Measurements from ENCODE around the gene ZNF439. TPM values are rescaled to one million over a fixed set of nuclear protein-coding genes. Genes with fewer than 3 reads are reported as not detected.
A peak's percentile ranks its signal among the peaks of the same experiment; 100 is the strongest.
"Not testable (repeated sequence)": the region's sequence is repeated elsewhere in the genome, so short reads cannot be mapped to it uniquely, and the experiment has no call there.

The ZNF439 gene
- total RNA-seq, 2 donors from 2014 or later, result 0.38 to 1.4 TPM

DNA sequence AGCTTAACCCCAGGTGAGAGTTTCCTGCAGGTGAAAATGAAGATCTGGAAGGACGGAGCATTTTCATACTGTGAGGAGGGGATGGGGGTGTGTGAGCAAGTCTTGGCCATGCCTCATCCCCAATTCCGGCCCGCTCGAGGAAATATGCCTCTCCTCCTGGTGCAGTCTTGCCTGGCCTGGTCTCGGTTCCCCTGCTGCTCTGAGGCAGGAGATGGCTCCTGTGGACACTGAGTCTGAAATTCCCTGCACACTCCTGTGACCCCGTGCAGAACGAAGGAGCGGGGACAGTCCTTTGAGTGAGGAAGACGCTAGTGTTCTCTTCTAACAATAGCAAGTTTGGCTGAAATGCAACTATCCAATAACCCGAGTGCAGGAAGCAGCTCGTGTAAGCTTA, 329 bp upstream of the ZNF439 start:
- WGBS, 2 experiments (ENCODE audit: insufficient coverage in 1 of 2, insufficient read length in 1 of 2), result 88 to 89% methylated on average over 6 to 11 of the region's 11 CpGs
- no peak overlapping the region for H3K9ac ChIP-seq (ENCODE audit: extremely low read depth, low read length, poor library complexity, severe bottlenecking)
- no peaks in the 10 kb centered on the region for H3K36me3 ChIP-seq (ENCODE audit: control insufficient read depth, insufficient read depth, low read length)
- no peaks in the 10 kb centered on the region for H3K9me3 ChIP-seq (ENCODE audit: control insufficient read depth, low read length)
- Mint-ChIP-seq H3K27me3 (ENCODE audit: insufficient read depth) (peaks cover 46% of the 10 kb centered on the region), H3K27ac (no peak overlapping the region), H3K4me3 (peak overlapping the region; percentile 54), H3K9me3 (peaks cover 73% of the 10 kb centered on the region), H3K4me1 (peaks cover 6% of the 10 kb centered on the region), H3K36me3 (ENCODE audit: low read depth) (peaks cover 5% of the 10 kb centered on the region)
- TF ChIP-seq CTCF (conservative IDR thresholded peaks at IDR 0.05), result no peak
- no peak for DNase-seq
- no peaks in the 10 kb centered on the region for H3K27me3 ChIP-seq (ENCODE audit: control insufficient read depth, insufficient read depth, low read length, poor library complexity, severe bottlenecking)
- H3K4me1 ChIP-seq (ENCODE audit: control insufficient read depth, insufficient read depth, low read length), result no peaks in the 10 kb centered on the region
- no peak overlapping the region for H3K27ac ChIP-seq (ENCODE audit: low read depth, low read length)
- no peak overlapping the region for H3K4me3 ChIP-seq (ENCODE audit: low read length)

DNA sequence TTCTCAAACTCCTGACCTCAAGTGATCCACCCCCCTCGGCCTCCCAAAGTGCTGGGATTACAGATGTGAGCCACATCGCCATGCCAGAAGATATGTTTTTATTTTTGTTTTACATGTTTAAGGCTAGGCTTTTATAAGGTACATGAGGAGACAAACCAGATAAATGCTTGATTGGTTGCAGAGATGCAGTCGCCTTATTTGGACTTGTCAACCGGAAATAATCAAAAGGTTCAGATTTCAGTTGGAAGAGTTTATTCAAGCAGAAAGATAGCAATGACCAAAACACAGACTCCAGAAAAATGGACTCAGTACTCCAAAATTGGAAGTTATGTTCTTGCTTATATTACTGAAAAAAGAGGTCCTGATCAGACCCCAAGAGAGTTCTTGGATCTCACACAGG, 1.8 kb downstream of the ZNF439 start:
- WGBS, 2 experiments (ENCODE audit: insufficient coverage in 1 of 2, insufficient read length in 1 of 2), result 92 to 100% methylated on average over 2 to 4 of the region's 4 CpGs
- H3K4me1 ChIP-seq (ENCODE audit: control insufficient read depth, insufficient read depth, low read length); H3K27me3 ChIP-seq (ENCODE audit: control insufficient read depth, insufficient read depth, low read length, poor library complexity, severe bottlenecking); H3K9ac ChIP-seq (ENCODE audit: extremely low read depth, low read length, poor library complexity, severe bottlenecking); H3K27ac ChIP-seq (ENCODE audit: low read depth, low read length); H3K4me1 Mint-ChIP-seq; DNase-seq; H3K27ac Mint-ChIP-seq; H3K36me3 ChIP-seq (ENCODE audit: control insufficient read depth, insufficient read depth, low read length); H3K36me3 Mint-ChIP-seq (ENCODE audit: low read depth); H3K9me3 ChIP-seq (ENCODE audit: control insufficient read depth, low read length); H3K4me3 Mint-ChIP-seq; H3K4me3 ChIP-seq (ENCODE audit: low read length): not testable (repeated sequence)
- peaks cover 75% of the 10 kb centered on the region for H3K9me3 Mint-ChIP-seq
- peaks cover 37% of the 10 kb centered on the region for H3K27me3 Mint-ChIP-seq (ENCODE audit: insufficient read depth)

- Histone ChIP-seq H3K27ac (ENCODE audit: low read depth, low read length) (no peak overlapping the region), H3K9ac (ENCODE audit: extremely low read depth, low read length, poor library complexity, severe bottlenecking) (no peak overlapping the region), H3K4me3 (ENCODE audit: low read length) (no peak overlapping the region), H3K4me1 (ENCODE audit: control insufficient read depth, insufficient read depth, low read length) (no peaks in the 10 kb centered on the region), H3K36me3 (ENCODE audit: control insufficient read depth, insufficient read depth, low read length) (no peaks in the 10 kb centered on the region), H3K27me3 (ENCODE audit: control insufficient read depth, insufficient read depth, low read length, poor library complexity, severe bottlenecking) (no peaks in the 10 kb centered on the region), H3K9me3 (ENCODE audit: control insufficient read depth, low read length) (no peaks in the 10 kb centered on the region)
- 69 to 80% methylated on average over 2 to 3 of the region's 3 CpGs for WGBS, 2 experiments (ENCODE audit: insufficient coverage in 1 of 2, insufficient read length in 1 of 2)
- no peak for TF ChIP-seq CTCF (conservative IDR thresholded peaks at IDR 0.05)
- Mint-ChIP-seq H3K27ac (no peak overlapping the region), H3K36me3 (ENCODE audit: low read depth) (peaks cover 5% of the 10 kb centered on the region), H3K9me3 (peaks cover 76% of the 10 kb centered on the region), H3K4me1 (peaks cover under 1% of the 10 kb centered on the region), H3K27me3 (ENCODE audit: insufficient read depth) (peaks cover 21% of the 10 kb centered on the region), H3K4me3 (no peak overlapping the region)
- no peak for DNase-seq
Observed at GRCh38 chr19:11853358-11853757, 4.8 kb downstream of the ZNF439 start.

- DNase-seq, result no peak
- H3K27ac ChIP-seq (ENCODE audit: low read depth, low read length), result no peak overlapping the region
- H3K9me3 Mint-ChIP-seq, result peaks cover 85% of the 10 kb centered on the region
- TF ChIP-seq CTCF (conservative IDR thresholded peaks at IDR 0.05), result no peak
- H3K9ac ChIP-seq (ENCODE audit: extremely low read depth, low read length, poor library complexity, severe bottlenecking), result no peak overlapping the region
- H3K4me1 ChIP-seq (ENCODE audit: control insufficient read depth, insufficient read depth, low read length), result no peaks in the 10 kb centered on the region
- H3K36me3 Mint-ChIP-seq (ENCODE audit: low read depth), result peaks cover 5% of the 10 kb centered on the region
- no peak overlapping the region for H3K4me3 ChIP-seq (ENCODE audit: low read length)
- WGBS, 2 experiments (ENCODE audit: insufficient coverage in 1 of 2, insufficient read length in 1 of 2), result 93 to 95% methylated on average over 9 to 12 of the region's 12 CpGs
- no peak overlapping the region for H3K27ac Mint-ChIP-seq
- H3K27me3 Mint-ChIP-seq (ENCODE audit: insufficient read depth), result peaks cover 3% of the 10 kb centered on the region
- no peaks in the 10 kb centered on the region for H3K4me1 Mint-ChIP-seq
- H3K4me3 Mint-ChIP-seq, result no peak overlapping the region
- no peaks in the 10 kb centered on the region for H3K9me3 ChIP-seq (ENCODE audit: control insufficient read depth, low read length)
- H3K36me3 ChIP-seq (ENCODE audit: control insufficient read depth, insufficient read depth, low read length), result no peaks in the 10 kb centered on the region
- H3K27me3 ChIP-seq (ENCODE audit: control insufficient read depth, insufficient read depth, low read length, poor library complexity, severe bottlenecking), result no peaks in the 10 kb centered on the region
Observed at GRCh38 chr19:11856596-11857250, 8.2 kb downstream of the ZNF439 start.
